ENCODE data around the gene GBP1.

Gene GBP1

GRCh38 chr1:89005286-89006151, 59.5 kb downstream of the GBP1 start:
- DNase-seq (ENCODE audit: low read depth in 3 of 3), result no peak

All from stimulated activated CD4-positive, alpha-beta T cell treated with anti-CD3 and anti-CD28 coated beads, TNF-alpha, amount 100 ng/mL, for 48 hours (primary cell).